ENCODE measurements around the gene USP32.

DNA sequence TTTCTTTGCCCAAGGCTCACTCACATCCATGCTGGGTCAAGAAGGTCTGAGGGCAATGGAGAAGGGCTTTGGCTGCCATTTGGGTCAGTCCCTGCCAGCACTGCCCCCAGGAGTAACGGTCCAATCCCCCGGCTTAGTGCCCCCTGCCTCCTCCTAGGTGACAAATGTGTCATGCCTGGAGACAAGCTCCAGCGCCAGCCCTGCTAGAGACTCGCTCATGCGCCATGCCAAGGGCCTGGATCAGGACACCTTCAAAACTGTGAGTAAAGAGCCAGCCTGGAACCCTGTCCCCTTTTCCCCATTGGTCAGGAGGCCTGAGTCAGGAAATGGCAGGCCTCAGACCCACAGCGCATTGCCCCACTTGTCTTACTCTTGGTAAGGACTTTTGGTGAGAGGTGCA is 33.7 kb upstream of the USP32 start:
- TF ChIP-seq, protein P1, sequence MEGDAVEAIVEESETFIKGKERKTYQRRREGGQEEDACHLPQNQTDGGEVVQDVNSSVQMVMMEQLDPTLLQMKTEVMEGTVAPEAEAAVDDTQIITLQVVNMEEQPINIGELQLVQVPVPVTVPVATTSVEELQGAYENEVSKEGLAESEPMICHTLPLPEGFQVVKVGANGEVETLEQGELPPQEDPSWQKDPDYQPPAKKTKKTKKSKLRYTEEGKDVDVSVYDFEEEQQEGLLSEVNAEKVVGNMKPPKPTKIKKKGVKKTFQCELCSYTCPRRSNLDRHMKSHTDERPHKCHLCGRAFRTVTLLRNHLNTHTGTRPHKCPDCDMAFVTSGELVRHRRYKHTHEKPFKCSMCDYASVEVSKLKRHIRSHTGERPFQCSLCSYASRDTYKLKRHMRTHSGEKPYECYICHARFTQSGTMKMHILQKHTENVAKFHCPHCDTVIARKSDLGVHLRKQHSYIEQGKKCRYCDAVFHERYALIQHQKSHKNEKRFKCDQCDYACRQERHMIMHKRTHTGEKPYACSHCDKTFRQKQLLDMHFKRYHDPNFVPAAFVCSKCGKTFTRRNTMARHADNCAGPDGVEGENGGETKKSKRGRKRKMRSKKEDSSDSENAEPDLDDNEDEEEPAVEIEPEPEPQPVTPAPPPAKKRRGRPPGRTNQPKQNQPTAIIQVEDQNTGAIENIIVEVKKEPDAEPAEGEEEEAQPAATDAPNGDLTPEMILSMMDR (IDR thresholded peaks at IDR 0.05), result no peak
- no peak for TF ChIP-seq POLR2A (IDR thresholded peaks at IDR 0.05)

Measured in right lobe of liver (tissue), 4 donors.